Stimulated activated CD8-positive, alpha-beta memory T cell treated with anti-CD3 and anti-CD28 coated beads, Interleukin-12 subunit alpha, Interleukin-12 subunit beta, amount 100 ng/mL, for 4 hours (primary cell): ENCODE measurements around the gene HOXD10.
A peak's percentile ranks its signal among the peaks of the same experiment; 100 is the strongest.

Experiments
- DNase-seq: peaks from one replicate; pipeline ENCODE4 v3.0.0-alpha.2; 2020; ENCODE audit warnings: low read depth

The HOXD10 gene

DNA sequence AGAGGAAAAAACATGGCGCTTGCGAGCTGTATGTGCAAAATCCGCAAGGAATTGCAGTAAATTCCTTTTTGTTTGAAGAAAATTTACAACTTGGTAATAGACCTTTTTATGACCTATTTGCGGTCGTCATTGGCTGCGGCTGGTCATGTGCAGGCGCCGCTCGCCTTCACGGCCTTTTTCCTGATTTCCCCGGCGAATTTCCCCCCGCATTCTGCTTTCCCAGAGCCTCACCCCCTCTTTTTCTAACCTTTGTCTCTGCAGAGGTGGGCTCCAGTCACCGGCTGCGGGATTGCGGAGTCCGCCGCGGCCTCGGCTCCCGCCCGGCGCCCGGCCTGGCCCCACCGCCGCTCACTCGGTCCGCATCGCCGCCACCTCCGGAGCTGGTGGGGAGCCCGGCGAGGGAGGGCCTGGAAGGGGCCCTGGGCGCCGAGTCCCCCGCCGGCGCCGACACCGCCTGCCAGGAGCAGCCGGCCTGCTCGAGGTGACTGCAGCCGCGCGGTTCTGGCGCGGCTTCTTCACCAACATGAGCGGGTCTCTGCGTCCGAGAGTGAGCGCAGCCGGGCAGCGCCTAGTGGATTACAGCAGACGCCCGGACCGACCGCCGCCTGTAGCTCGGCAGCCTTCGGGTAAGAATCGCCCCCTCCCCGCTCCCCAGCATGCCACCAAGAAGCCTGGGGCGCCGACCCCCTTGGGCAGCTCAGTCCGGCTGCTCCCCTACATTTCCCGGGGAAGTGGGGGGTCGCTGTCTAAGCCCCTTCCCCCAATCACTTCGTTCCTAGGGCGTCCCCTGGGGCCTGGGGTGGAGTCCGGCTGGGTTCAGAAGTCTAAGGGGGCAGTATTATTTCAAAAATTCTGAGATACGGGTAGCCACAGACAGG, 20.0 kb downstream of the HOXD10 start:
- DNase-seq: no peak

GRCh38 chr2:176137252-176137580, 20.6 kb downstream of the HOXD10 start:
- no peak for DNase-seq

DNA sequence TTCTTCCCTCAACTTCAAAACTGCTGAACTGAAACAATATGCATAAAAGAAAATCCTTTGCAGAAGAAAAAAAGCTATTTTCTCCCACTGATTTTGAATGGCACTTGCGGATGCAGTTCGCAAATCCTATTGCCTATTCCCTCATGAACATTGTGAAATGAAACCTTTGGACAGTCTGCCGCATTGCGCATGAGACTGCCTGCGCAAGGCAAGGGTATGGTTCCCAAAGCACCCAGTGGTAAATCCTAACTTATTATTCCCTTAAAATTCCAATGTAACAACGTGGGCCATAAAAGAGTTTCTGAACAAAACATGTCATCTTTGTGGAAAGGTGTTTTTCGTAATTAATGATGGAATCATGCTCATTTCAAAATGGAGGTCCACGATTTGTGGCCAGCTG, 21.3 kb downstream of the HOXD10 start:
- DNase-seq: no peak

- DNase-seq: no peak
Measured at GRCh38 chr2:176138526-176138922, 21.9 kb downstream of the HOXD10 start.

- no peak for DNase-seq
Measured at GRCh38 chr2:176138923-176139660, 22.5 kb downstream of the HOXD10 start.

- DNase-seq: no peak
Measured at GRCh38 chr2:176139661-176140512, 23.3 kb downstream of the HOXD10 start.

GRCh38 chr2:176140513-176141317, 24.1 kb downstream of the HOXD10 start:
- peak; percentile 29 for DNase-seq

DNA sequence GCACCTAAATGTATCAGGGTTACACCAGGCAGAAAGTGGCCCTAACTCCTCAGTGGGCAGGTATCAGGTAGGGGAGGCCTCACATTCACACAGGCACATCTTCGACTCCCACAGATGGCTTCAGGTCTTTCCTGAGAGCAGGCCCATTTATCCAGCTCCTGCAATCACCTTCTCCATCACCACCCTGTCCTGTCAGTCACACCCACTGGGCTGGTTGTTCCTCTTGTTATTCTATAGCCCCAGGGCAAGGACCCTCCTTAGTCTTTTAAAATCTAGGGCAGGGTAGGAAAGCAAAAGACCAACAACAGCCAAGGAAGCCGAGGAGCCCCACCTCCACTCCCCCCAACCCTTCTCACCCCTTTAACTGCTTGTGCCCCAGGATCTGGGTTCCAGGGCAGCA, 25.7 kb downstream of the HOXD10 start:
- DNase-seq: no peak

DNA sequence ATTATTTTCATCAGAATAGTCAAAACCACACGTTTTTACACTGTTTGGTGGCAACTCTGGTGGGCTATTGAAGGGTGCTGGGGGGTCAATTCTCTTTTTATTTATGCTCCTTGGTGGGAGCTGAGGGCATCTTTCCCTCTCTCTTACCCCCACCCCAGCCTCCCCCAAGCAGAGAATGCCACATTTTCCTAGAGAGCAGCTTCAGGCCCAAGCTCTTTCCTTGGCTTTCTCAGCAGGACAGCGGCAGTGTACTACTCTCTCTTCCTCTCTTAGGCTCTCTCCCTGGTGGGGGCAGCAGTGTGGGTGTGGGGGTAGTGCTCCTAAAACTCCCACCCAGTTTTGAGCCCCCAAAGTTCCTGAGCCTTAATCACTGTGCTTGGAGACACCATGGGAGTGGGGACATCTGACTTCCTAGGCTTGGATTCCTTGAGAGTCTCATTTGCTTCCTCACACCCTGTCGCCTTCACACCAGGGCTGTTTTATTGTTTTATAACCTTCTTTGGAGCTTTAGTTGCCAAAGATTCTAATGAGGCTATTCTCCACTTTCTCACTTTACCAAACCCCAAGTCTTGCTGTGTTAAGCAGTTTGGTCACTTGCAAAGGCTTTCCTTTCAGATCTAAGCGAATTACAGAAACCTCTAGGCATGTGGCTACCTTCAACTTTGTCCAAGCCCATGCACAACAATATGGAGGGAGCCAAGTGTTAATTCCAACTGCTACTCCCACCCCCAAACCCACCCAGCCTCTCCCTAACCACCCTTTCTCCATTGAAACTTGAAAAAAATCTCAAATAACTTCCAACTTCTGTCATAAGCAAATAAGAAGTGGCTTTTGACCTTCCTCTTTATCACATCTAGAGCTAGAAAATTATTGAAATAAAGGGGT, 28.7 kb downstream of the HOXD10 start:
- no peak for DNase-seq

GRCh38 chr2:176146101-176146500, 29.5 kb downstream of the HOXD10 start:
- no peak for DNase-seq

DNA sequence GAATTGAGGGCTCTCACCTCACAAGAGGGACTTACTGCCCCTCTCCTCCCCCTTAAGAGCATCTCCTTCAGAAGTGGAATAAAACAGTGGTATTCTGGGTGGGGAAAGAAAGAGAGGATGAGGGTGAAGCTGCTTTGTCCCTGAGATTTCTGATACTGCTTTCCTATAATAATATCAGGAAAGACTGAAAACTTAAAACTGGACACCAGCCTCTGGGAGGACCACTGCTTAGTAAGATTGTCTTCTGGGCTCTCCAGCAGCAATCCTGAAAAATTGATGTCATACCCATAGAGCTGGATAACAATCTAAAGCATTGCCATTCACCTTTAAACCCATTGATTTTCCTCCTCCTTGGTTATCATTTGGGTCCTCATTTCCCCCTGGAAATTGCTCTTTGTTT, 30.1 kb downstream of the HOXD10 start:
- DNase-seq: no peak

- DNase-seq: no peak
Measured at GRCh38 chr2:176147210-176147799, 30.7 kb downstream of the HOXD10 start.

GRCh38 chr2:176147800-176148496, 31.4 kb downstream of the HOXD10 start:
- no peak for DNase-seq

- no peak for DNase-seq
Measured at GRCh38 chr2:176148751-176149421, 32.3 kb downstream of the HOXD10 start.

- DNase-seq: no peak
Measured at GRCh38 chr2:176149481-176149938, 32.9 kb downstream of the HOXD10 start.

- no peak for DNase-seq
Measured at GRCh38 chr2:176149939-176150583, 33.5 kb downstream of the HOXD10 start.

- DNase-seq: no peak
Measured at GRCh38 chr2:176150584-176151441, 34.2 kb downstream of the HOXD10 start.
